GM23248 (cell line): Measurements from ENCODE around the gene LPP.

Source experiments
- EZH2 ChIP-seq: fragments of 200-600 bp; sonication (generic); IDR thresholded peaks from 2 replicates; pipeline ENCODE4 v1.6.1; 2018; ENCODE audit warnings: antibody characterized with exemption, mild to moderate bottlenecking; ENCODE audit not compliant: insufficient read depth, poor library complexity, severe bottlenecking
- EZH2phosphoT487 ChIP-seq: fragments of 200-600 bp; sonication (generic); IDR thresholded peaks from 2 replicates; pipeline ENCODE4 v1.6.1; 2018; ENCODE audit warnings: antibody characterized with exemption, moderate library complexity, mild to moderate bottlenecking, low read depth; ENCODE audit not compliant: insufficient read depth

GRCh38 chr3:188911026-188911850 is 757.3 kb downstream of the LPP start:
- TF ChIP-seq EZH2phosphoT487 = no peak
- TF ChIP-seq EZH2 = no peak
